Liver (tissue), 9 donors: ENCODE results near the gene TSN. TPM values are rescaled to one million over a fixed set of nuclear protein-coding genes. Genes with fewer than 3 reads are reported as not detected.

Experiments used
- DNase-seq: peaks from one replicate; pipeline ENCODE4 v3.0.0-alpha.2; 2017; ENCODE audit warnings: low spot score
- H3K27ac ChIP-seq, 2 donors: one replicate each; pipeline ENCODE4 v1.7.0; 2013; ENCODE audit warnings: inconsistent platforms in 2 of 2, low read length in 2 of 2, control low read depth in 1 of 2, low read depth in 1 of 2, mild to moderate bottlenecking in 1 of 2
- H3K27me3 ChIP-seq, 4 donors: one replicate each; pipeline versions ENCODE4 v1.6.1 to v1.7.0; 2013; ENCODE audit warnings: low read length in 3 of 4, inconsistent platforms in 1 of 4, mild to moderate bottlenecking in 1 of 4, moderate library complexity in 1 of 4; ENCODE audit not compliant: control insufficient read depth in 4 of 4, insufficient read depth in 4 of 4
- H3K36me3 ChIP-seq, 4 donors: one replicate each; pipeline versions ENCODE4 v1.6.1 to v1.7.0; 2013; ENCODE audit warnings: low read length in 3 of 4, mild to moderate bottlenecking in 3 of 4, low read depth in 1 of 4, moderate library complexity in 1 of 4; ENCODE audit not compliant: control insufficient read depth in 4 of 4, insufficient read depth in 3 of 4
- H3K4me1 ChIP-seq, 4 donors: one replicate each; pipeline versions ENCODE4 v1.6.1 to v1.7.0; 2013; ENCODE audit warnings: low read length in 3 of 4, mild to moderate bottlenecking in 3 of 4, moderate library complexity in 1 of 4; ENCODE audit not compliant: control insufficient read depth in 4 of 4, insufficient read depth in 4 of 4
- H3K4me3 ChIP-seq, 3 donors: one replicate each; pipeline versions ENCODE4 v1.6.1 to v1.7.0; 2013; ENCODE audit warnings: low read length in 3 of 3, control low read depth in 1 of 3, low read depth in 1 of 3, mild to moderate bottlenecking in 1 of 3
- H3K9ac ChIP-seq, 2 donors: one replicate each; pipeline ENCODE4 v1.7.0; 2013; ENCODE audit warnings: low read length in 2 of 2, mild to moderate bottlenecking in 2 of 2, moderate library complexity in 2 of 2, control low read depth in 1 of 2, low read depth in 1 of 2
- H3K9me3 ChIP-seq, 4 donors: one replicate each; pipeline versions ENCODE4 v1.6.1 to v1.7.0; 2013; ENCODE audit warnings: low read length in 3 of 4; ENCODE audit not compliant: control insufficient read depth in 4 of 4
- ATF3 ChIP-seq: IDR thresholded peaks from 2 replicates; pipeline ENCODE4 v1.6.1; 2016; ENCODE audit warnings: antibody characterized with exemption
- CTCF ChIP-seq: fragments of 150-350 bp; IDR thresholded peaks from 2 replicates; pipeline ENCODE4 v1.5.1; 2017; ENCODE audit warnings: improper control_type of control experiment, low read depth, low read length; ENCODE audit not compliant: missing input control
- EGR1 ChIP-seq, 2 donors: IDR thresholded peaks; 2 replicates each; pipeline ENCODE4 v1.6.1; 2016 to 2018; ENCODE audit warnings: antibody characterized with exemption in 2 of 2, low read depth in 2 of 2
- FOXA1 ChIP-seq: IDR thresholded peaks from 2 replicates; pipeline ENCODE4 v1.6.1; 2016; ENCODE audit warnings: antibody characterized with exemption
- FOXA2 ChIP-seq: IDR thresholded peaks from 2 replicates; pipeline ENCODE4 v1.6.1; 2016; ENCODE audit warnings: antibody characterized with exemption
- GABPA ChIP-seq, 2 donors: IDR thresholded peaks in 1 of 2; conservative IDR thresholded peaks in 1 of 2; 2 replicates each; pipeline ENCODE4 v1.6.1; 2016; ENCODE audit warnings: antibody characterized with exemption in 2 of 2, mild to moderate bottlenecking in 1 of 2, moderate library complexity in 1 of 2
- HNF4A ChIP-seq, 2 donors: conservative IDR thresholded peaks; 2 replicates each; pipeline ENCODE4 v1.6.1; 2016; ENCODE audit warnings: antibody characterized with exemption in 2 of 2, mild to moderate bottlenecking in 2 of 2
- HNF4G ChIP-seq: IDR thresholded peaks from 2 replicates; pipeline ENCODE4 v1.6.1; 2016; ENCODE audit warnings: antibody characterized with exemption
- JUND ChIP-seq, 2 donors: IDR thresholded peaks; 2 replicates each; pipeline ENCODE4 v1.6.1; 2016; ENCODE audit warnings: antibody characterized with exemption in 2 of 2
- MAX ChIP-seq: IDR thresholded peaks from 2 replicates; pipeline ENCODE4 v1.6.1; 2016; ENCODE audit warnings: antibody characterized with exemption
- NR2F2 ChIP-seq: IDR thresholded peaks from 2 replicates; pipeline ENCODE4 v1.6.1; 2016; ENCODE audit warnings: antibody characterized with exemption
- RAD21 ChIP-seq, 2 donors: IDR thresholded peaks; 2 replicates each; pipeline ENCODE4 v1.6.1; 2016; ENCODE audit warnings: antibody characterized with exemption in 2 of 2, mild to moderate bottlenecking in 2 of 2
- REST ChIP-seq: IDR thresholded peaks from 2 replicates; pipeline ENCODE4 v1.6.1; 2016; ENCODE audit warnings: antibody characterized with exemption, mild to moderate bottlenecking
- RXRA ChIP-seq, 2 donors: IDR thresholded peaks; 2 replicates each; pipeline ENCODE4 v1.6.1; 2017 to 2018; ENCODE audit warnings: antibody characterized with exemption in 2 of 2, mild to moderate bottlenecking in 1 of 2
- SP1 ChIP-seq: IDR thresholded peaks from 2 replicates; pipeline ENCODE4 v1.6.1; 2018; ENCODE audit warnings: antibody characterized with exemption, mild to moderate bottlenecking
- TAF1 ChIP-seq: conservative IDR thresholded peaks from 2 replicates; pipeline ENCODE4 v1.6.1; 2016; ENCODE audit warnings: antibody characterized with exemption, mild to moderate bottlenecking
- YY1 ChIP-seq: IDR thresholded peaks from 2 replicates; pipeline ENCODE4 v1.6.1; 2016; ENCODE audit warnings: antibody characterized with exemption, mild to moderate bottlenecking
- ZBTB33 ChIP-seq: IDR thresholded peaks from 2 replicates; pipeline ENCODE4 v1.6.1; 2016; ENCODE audit warnings: antibody characterized with exemption
- WGBS: extraction: QIAGEN DNeasy Blood & Tissue Kit; methylation state at CpG from one replicate; pipeline ENCODE4 v1.1.7; 2013; 5-methylcytosine and 5-hydroxymethylcytosine counted together
- polyA plus RNA-seq, 2 donors: library from polyadenylated mRNA; stranded (reverse) in 1 of 2; unstranded in 1 of 2; fragments of 200-250 nt in 1 of 2; fragments of >200 nt in 1 of 2; fragmentation: Nextera tagmentation in 1 of 2; extraction: Ambion mirVana in 1 of 2; gene quantifications; one replicate each; pipeline versions ENCODE4 v1.2.1 to v1.2.3, GENCODE V29; 2013 to 2015
- total RNA-seq, 2 donors: library from RNA; depleted of rRNA; stranded (reverse); fragments of >200 nt; gene quantifications; one replicate each; pipeline ENCODE4 v1.2.3, GENCODE V29; 2014
- donor health status: healthy.
- donor health status: healthy.
- donor health status: healthy.
- donor health status: healthy.
- donor health status: healthy.

The TSN gene
- total and polyA plus RNA-seq, 4 donors, result 17.0 to 30.6 (median 17.7) TPM

GRCh38 chr2:121815216-121815615, 59.8 kb downstream of the TSN start:
- H3K27ac ChIP-seq, result no peak overlapping the region
- no peaks in the 10 kb centered on the region for H3K27me3 ChIP-seq
- H3K4me1 ChIP-seq, result peaks cover 0 to under 1% (median 0%) of the 10 kb centered on the region in 4 donors
- no peak overlapping the region for H3K4me3 ChIP-seq
- H3K36me3 ChIP-seq, result no peaks in the 10 kb centered on the region
- no peak overlapping the region for H3K9ac ChIP-seq
- TF ChIP-seq HNF4G (no peak), MAX (no peak), NR2F2 (no peak), ZBTB33 (no peak), SP1 (no peak), CTCF (no peak), YY1 (no peak), EGR1 (IDR thresholded peaks at IDR 0.05; ENCODE audit: low read depth in 2 of 2) (no peak), JUND (IDR thresholded peaks at IDR 0.05) (no peak), FOXA2 (no peak), REST (no peak), FOXA1 (no peak), TAF1 (no peak), HNF4A (conservative IDR thresholded peaks at IDR 0.05) (no peak), GABPA (IDR thresholded peaks at IDR 0.05 in 1 of 2, conservative IDR thresholded peaks at IDR 0.05 in 1 of 2) (no peak), RAD21 (IDR thresholded peaks at IDR 0.05) (no peak), ATF3 (no peak), RXRA (IDR thresholded peaks at IDR 0.05) (no peak)
- 83% methylated on average over 8 of the region's 8 CpGs for WGBS
- no peak for DNase-seq
- H3K9me3 ChIP-seq, result peaks cover 0 to 3% (median 0%) of the 10 kb centered on the region in 4 donors
